HepG2 (cell line): ENCODE results near the gene KRTAP12-1. TPM values are rescaled to one million over a fixed set of nuclear protein-coding genes. Genes with fewer than 3 reads are reported as not detected.

Experiments used
- AKAP8 ChIP-seq: sonication (generic); formaldehyde crosslinking; IDR thresholded peaks from 2 replicates; pipeline ENCODE4 v1.5.1; 2020; ENCODE audit warnings: mild to moderate bottlenecking, missing genetic modification reagents
- BHLHE40 ChIP-seq: IDR thresholded peaks from 2 replicates; pipeline ENCODE4 v1.6.1; 2011; ENCODE audit warnings: low read length, improper control_type of control experiment
- IRF9 ChIP-seq: sonication (generic); formaldehyde crosslinking; IDR thresholded peaks from 2 replicates; pipeline ENCODE4 v1.8.0; 2022; ENCODE audit warnings: missing genetic modification reagents, mild to moderate bottlenecking, borderline replicate concordance
- JUN ChIP-seq: sonication (generic); formaldehyde crosslinking; IDR thresholded peaks from 2 replicates; pipeline ENCODE4 v1.4.0; 2020; ENCODE audit warnings: mild to moderate bottlenecking, missing genetic modification reagents
- MIER3 ChIP-seq: IDR thresholded peaks from 2 replicates; pipeline ENCODE4 v1.6.1; 2016; ENCODE audit warnings: missing compliant biosample characterization, borderline replicate concordance
- NFYB ChIP-seq: sonication (generic); formaldehyde crosslinking; IDR thresholded peaks from 2 replicates; pipeline ENCODE4 v1.4.0; 2020; ENCODE audit warnings: missing genetic modification reagents
- NR2C2 ChIP-seq: sonication (generic); formaldehyde crosslinking; IDR thresholded peaks from 2 replicates; pipeline ENCODE4 v1.4.0; 2020; ENCODE audit warnings: missing genetic modification reagents, mild to moderate bottlenecking, moderate library complexity, borderline replicate concordance
- POLR2AphosphoS5 ChIP-seq: IDR thresholded peaks from 2 replicates; pipeline ENCODE4 v1.6.1; 2012; ENCODE audit warnings: low read depth, low read length
- TCF12 ChIP-seq, 2 experiments: fragments of 450-650 bp in 1 of 2; sonication (generic) in 1 of 2; formaldehyde crosslinking in 1 of 2; IDR thresholded peaks; 2 replicates each; pipeline versions ENCODE4 v1.6.1 to v1.8.0; 2017 to 2022; ENCODE audit warnings: antibody characterized with exemption in 1 of 2, mild to moderate bottlenecking in 1 of 2, missing genetic modification reagents in 1 of 2, moderate library complexity in 1 of 2
- U2AF1 ChIP-seq: fragments of 200-400 bp; formaldehyde crosslinking; optimal IDR thresholded peaks from 2 replicates; pipeline ENCODE3; 2017; ENCODE audit warnings: mild to moderate bottlenecking, low read depth, low read length
- ZFP82 ChIP-seq: sonication (generic); formaldehyde crosslinking; IDR thresholded peaks from 2 replicates; pipeline ENCODE4 v1.5.1; 2020; ENCODE audit warnings: mild to moderate bottlenecking, missing genetic modification reagents, borderline replicate concordance
- ZNF407 ChIP-seq: sonication (generic); formaldehyde crosslinking; IDR thresholded peaks from one replicate; pipeline ENCODE4 v1.5.1; 2020; ENCODE audit warnings: mild to moderate bottlenecking, missing genetic modification reagents; ENCODE audit errors: not compliant biosample characterization
- ZNF44 ChIP-seq: sonication (generic); formaldehyde crosslinking; IDR thresholded peaks from 2 replicates; pipeline ENCODE4 v1.5.1; 2020; ENCODE audit warnings: mild to moderate bottlenecking, missing genetic modification reagents
- polyA plus RNA-seq, 8 experiments: library from polyadenylated mRNA; depleted of rRNA in 3 of 8; stranded (reverse) in 7 of 8; unstranded in 1 of 8; fragments of >200 nt; fragmentation: Illumina TruSeq in 4 of 8; extraction: Trizol in 4 of 8; gene quantifications; 2 replicates each; pipeline versions ENCODE4 v1.2.1 to v1.2.3, GENCODE V29; 2011 to 2016; ENCODE audit warnings: low read depth in 4 of 8, missing spikeins in 1 of 8, mixed read lengths in 1 of 8; ENCODE audit not compliant: insufficient read depth in 1 of 8
- total RNA-seq, 5 experiments: library from RNA; depleted of rRNA; stranded (reverse); fragments of >200 nt; fragmentation: Illumina TruSeq; extraction: Trizol; gene quantifications; 2 replicates each; pipeline ENCODE4 v1.2.3, GENCODE V29; 2016; ENCODE audit warnings: low read depth in 1 of 5
- TF ChIP-seq, protein P1 (sequence below): sonication (generic); formaldehyde crosslinking; IDR thresholded peaks from 2 replicates; pipeline ENCODE4 v1.5.1; 2020; ENCODE audit warnings: mild to moderate bottlenecking, moderate library complexity, missing genetic modification reagents
- TF ChIP-seq, protein P2 (sequence below): sonication (generic); formaldehyde crosslinking; IDR thresholded peaks from 2 replicates; pipeline ENCODE4 v1.4.0; 2020; ENCODE audit warnings: missing genetic modification reagents, mild to moderate bottlenecking, borderline replicate concordance

KRTAP12-1 gene
- total and polyA plus RNA-seq, 2 of the 13 experiments (the other 11 are each of a cell fraction or from before 2014, with no cell fraction given), result not detected

GRCh38 chr21:44700101-44701022 lies 18.4 kb upstream of the KRTAP12-1 start (continued):
- TF ChIP-seq ZNF407 (CRISPR knock-in tag) (no peak), NFYB (CRISPR knock-in tag) (no peak), ZFP82 (no peak), IRF9 (CRISPR knock-in tag) (peak; percentile 43; the same call in 1 of the 2 replicates), JUN (CRISPR knock-in tag) (no peak), ZNF44 (CRISPR knock-in tag) (no peak), BHLHE40 (peak; percentile 73; the same call in 1 of the 2 replicates), TCF12 (IDR thresholded peaks at IDR 0.05) (no peak), TCF12 (CRISPR knock-in tag; IDR thresholded peaks at IDR 0.05) (no peak), AKAP8 (CRISPR knock-in tag) (no peak), NR2C2 (peak; percentile 83), POLR2AphosphoS5 (no peak), MIER3 (CRISPR knock-in tag) (peak; percentile 72; the same call in 1 of the 2 replicates), U2AF1 (no peak)
- TF ChIP-seq, protein P1, sequence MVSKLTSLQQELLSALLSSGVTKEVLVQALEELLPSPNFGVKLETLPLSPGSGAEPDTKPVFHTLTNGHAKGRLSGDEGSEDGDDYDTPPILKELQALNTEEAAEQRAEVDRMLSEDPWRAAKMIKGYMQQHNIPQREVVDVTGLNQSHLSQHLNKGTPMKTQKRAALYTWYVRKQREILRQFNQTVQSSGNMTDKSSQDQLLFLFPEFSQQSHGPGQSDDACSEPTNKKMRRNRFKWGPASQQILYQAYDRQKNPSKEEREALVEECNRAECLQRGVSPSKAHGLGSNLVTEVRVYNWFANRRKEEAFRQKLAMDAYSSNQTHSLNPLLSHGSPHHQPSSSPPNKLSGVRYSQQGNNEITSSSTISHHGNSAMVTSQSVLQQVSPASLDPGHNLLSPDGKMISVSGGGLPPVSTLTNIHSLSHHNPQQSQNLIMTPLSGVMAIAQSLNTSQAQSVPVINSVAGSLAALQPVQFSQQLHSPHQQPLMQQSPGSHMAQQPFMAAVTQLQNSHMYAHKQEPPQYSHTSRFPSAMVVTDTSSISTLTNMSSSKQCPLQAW (CRISPR knock-in tag), result peak; percentile 80
- TF ChIP-seq, protein P2, sequence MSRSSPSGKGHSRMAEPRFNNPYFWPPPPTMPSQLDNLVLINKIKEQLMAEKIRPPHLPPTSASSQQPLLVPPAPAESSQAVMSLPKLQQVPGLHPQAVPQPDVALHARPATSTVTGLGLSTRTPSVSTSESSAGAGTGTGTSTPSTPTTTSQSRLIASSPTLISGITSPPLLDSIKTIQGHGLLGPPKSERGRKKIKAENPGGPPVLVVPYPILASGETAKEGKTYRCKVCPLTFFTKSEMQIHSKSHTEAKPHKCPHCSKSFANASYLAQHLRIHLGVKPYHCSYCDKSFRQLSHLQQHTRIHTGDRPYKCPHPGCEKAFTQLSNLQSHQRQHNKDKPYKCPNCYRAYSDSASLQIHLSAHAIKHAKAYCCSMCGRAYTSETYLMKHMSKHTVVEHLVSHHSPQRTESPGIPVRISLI, result no peak
